GM21381 (cell line): Measurements from ENCODE around the gene TRAM2.
A peak's percentile ranks its signal among the peaks of the same experiment; 100 is the strongest.

Experiments
- ATAC-seq: cut with Tn5 transposase; IDR thresholded peaks from one replicate; pipeline ENCODE4 v1.9.1; 2021; ENCODE audit warnings: mild to moderate bottlenecking, moderate library complexity; ENCODE audit not compliant: unreplicated experiment

TRAM2 gene

DNA sequence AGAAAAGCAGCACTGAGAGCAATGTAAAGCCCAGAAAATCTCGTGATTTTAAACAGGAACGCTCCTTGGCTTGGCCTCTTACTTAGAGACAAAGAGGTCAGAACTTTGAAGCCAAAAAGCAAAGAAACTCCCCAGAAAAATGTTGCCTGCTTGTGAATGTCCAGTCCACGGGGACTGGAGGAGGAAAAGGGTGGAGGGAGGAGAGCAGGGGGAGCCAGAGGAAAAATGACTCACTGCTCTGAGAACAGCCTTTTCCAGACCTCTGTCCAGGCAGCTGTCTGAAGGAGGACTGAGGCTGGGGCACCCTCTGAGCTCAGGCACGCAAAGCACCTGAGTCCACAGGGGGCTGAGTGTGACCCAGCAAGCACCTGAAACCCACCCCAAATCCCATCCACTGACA is 64.7 kb downstream of the TRAM2 start:
- ATAC-seq, result no peak

DNA sequence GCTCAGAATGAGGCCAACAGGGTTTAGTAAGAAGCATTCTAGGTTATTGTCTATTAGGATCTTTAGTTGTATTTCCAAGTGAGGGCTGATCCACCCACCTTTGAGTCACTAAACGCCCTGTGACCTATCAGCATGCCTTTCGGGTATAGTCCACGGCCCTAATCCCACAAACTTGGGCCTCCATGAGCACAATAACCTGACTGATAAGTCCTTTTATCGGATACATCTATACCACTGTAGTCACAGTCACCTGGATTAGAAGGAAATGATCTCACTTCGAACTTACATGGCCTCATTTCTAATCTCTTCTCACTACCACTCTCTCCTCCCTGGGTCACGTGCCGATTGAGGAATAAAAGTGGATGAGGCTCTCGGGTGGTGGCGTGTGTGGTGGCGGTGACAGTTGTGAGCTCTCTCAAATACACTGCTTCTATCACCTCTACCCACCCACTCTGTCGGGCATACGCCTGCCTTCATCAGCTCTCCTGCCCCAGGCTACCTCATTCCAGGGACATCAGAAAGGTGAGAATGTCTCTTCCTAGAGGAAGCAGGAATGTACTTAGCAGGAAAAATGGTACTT is 65.2 kb downstream of the TRAM2 start:
- no peak for ATAC-seq

DNA sequence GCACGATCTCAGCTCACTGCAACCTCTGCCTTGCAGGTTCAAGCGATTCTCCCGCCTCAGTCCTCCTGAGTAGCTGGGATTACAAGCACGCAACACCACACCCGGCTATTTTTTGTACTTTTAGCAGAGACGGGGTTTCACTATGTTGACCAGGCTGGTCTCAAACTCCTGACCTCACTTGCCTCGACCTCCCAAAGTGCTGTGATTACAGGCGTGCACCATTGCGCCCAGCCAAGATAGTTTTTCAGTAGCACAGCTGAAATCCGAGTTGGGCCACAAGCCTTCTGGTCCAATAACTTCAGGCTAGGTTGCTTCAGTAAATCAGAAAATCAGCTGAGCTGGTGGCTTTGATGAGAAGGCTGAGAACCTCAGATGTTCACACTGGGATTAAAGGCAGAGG is 65.7 kb downstream of the TRAM2 start:
- no peak for ATAC-seq

DNA sequence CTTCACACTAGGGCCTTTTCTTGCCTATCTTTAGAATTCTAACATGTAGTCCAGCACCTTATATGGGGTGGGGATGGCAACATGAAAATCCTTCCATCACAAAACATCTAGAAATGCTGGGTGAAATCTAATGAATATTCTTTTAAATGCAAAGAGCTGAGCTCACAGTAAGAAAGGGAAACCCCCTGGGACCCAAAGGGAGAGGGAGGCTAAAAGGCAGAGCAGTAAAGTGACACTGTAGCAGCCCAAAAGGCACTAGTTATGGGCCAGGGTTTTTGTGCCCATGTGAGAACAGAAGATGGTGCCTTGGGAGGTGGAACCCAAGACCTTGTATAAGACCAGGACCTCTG is 66.7 kb downstream of the TRAM2 start:
- no peak for ATAC-seq

DNA sequence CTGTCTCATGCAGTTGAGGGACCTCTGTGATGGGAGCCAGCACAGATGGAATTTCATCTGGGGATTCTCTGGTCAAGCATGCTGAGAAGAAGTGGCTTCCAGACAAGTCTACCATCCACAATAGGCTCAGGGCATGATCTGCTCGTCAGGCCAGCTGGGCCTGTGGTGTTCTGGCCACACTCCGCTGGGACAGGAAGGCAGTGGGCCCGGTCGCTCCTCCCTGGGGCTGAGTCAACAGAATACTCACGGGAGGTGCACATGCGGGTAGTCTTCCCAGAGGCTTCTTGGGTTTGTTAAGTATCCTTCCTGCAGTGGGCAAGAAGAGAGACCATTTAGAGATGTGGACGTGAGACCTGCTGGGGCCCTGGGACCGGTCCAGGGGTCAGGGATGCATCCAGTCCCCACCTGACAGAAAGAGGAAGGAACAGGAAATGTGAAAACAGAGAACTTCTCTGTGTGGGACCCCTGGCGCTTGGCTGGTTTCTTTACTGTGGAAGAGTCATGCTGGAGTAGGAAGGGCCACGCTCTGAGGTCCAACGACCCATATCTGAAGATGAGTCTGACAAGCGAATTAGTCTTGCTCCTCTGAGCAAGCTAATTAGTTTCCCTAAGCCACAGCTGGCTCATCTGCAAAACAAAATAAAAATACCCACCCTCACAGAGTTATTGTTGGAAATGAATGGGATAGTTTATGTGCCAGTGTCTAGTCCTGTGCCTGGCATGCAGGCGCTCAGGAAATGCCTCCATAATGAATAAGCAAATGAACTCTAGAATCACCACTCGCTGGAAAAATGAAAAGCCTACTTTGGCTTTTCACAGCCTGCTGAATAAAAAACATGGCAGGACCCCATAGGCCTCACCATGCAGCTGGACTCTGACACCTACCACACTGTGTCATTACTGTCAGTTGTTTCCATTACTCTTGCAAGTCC is 67.3 kb downstream of the TRAM2 start:
- no peak for ATAC-seq

DNA sequence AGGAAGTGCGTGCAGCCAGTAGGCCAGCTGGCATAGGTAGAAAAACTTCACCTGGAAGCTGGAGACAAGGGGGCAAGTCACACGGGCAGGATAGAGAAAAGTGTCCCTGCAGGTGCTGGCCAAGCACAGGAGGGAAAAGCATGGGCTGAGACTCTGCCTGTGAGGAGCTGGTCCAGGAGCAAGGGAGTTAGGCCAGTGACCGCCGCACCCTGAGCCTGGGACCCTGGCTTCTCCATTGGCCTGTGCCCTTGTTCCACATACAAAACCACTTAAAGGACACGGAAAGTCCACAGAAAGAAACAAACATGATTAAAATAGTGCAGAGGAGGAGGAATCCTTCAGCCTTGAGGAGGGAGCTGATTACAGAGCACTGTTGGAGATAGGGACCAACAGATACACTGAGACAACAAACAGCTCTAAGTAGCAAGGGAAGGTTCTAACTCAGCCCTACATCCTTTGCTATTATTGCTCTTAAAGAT is 68.6 kb downstream of the TRAM2 start:
- no peak for ATAC-seq

DNA sequence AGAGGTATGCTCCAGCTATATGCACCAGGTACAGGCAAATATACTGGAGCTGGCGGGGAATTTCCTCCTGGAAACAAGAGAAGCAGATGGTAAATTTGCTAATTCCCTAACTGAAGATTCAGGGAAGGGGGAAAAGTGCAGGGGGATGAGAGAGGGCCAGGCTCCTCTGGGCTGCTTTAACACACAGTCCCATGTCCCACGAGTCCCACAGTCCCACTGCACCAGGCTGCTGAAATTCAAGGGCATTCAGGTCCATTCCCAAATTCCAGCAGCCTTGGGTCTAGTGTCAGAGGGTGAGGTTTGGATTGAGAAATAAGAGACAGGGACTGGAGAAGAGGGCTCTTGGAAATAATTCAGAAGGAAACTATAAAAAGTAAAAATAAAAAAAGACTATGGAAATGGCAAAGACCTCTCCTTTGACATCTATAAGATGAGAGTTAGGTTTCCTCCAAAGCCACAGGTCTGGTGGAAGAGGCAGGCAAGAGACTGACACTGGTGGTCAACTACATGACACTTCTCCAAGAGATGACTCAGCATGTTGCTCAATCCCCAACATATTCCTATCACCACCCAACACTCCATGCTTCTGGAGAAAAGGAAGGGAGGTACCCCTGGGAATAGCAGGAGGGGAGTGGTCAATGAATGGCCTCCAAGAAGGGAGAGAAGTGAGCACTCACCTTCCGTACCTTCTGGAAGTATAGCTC is 69.2 kb downstream of the TRAM2 start:
- no peak for ATAC-seq

DNA sequence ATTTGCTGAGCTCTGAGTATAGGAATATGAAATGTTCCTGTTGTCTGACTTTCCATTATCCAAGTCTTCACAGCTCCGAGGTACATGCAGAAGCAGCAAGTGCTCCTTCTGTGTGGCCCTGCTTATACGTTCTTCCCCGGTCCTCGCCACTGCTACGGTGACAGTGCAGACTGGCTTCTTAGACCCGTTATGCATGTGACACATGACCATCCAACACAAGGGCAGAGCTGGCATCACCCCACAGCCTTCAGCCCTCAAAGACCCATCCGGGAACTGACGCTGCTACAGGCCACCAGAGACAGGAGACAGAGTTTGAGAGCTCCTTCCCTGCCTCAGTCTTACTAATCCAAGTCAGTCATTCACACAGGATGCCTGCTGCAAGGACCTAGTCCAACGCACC is 70.4 kb downstream of the TRAM2 start:
- ATAC-seq, result no peak

DNA sequence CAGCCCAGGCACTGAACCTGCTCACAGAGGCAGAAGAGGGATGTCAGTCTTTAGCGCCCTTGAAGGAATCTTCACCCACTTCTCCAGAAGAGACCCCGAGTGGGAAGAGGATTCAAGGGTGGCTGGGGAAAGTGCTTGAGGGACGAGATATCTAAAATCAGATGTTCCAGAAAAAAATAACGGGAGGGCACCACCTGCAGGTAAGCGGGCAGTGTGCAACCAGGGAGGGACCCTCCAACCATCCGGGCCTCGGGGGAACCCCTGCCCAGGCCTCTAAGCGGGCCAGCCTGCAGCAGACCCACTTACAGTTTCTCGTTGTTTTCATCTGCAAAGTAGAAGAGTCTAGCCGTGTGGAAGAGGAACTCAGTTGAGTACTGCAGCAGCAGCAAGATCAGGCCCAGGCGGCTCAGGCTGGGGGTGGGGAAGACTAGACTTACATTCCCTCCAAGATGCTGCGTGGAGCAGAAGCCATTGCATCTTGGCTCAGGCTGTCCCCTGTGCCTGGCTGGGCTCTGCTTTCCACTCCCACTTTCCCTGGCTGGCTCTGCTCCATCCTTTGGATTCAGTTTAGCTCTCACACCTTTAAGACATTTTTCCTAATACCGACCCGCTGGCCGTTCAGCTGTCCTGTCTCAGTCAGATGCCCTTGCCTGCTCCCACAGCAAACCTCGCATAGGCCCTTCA is 71.0 kb downstream of the TRAM2 start:
- ATAC-seq, result no peak

DNA sequence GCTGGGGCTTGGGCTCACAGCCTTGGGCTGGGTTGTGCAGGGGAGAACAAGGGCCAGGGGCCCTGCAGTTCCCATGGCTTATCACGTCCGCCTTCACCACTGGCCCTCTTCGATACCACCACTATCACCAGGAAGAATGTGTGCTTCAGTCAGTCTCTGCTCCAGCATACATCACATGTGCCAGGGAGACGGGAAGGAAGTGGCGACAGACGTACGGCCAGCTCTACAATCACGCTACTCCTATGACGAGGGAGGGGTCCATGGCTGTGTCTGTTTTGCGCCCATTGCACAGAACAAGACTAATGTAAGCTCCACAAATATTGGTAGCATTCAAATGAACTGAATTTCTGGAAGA is 72.1 kb downstream of the TRAM2 start:
- no peak for ATAC-seq

DNA sequence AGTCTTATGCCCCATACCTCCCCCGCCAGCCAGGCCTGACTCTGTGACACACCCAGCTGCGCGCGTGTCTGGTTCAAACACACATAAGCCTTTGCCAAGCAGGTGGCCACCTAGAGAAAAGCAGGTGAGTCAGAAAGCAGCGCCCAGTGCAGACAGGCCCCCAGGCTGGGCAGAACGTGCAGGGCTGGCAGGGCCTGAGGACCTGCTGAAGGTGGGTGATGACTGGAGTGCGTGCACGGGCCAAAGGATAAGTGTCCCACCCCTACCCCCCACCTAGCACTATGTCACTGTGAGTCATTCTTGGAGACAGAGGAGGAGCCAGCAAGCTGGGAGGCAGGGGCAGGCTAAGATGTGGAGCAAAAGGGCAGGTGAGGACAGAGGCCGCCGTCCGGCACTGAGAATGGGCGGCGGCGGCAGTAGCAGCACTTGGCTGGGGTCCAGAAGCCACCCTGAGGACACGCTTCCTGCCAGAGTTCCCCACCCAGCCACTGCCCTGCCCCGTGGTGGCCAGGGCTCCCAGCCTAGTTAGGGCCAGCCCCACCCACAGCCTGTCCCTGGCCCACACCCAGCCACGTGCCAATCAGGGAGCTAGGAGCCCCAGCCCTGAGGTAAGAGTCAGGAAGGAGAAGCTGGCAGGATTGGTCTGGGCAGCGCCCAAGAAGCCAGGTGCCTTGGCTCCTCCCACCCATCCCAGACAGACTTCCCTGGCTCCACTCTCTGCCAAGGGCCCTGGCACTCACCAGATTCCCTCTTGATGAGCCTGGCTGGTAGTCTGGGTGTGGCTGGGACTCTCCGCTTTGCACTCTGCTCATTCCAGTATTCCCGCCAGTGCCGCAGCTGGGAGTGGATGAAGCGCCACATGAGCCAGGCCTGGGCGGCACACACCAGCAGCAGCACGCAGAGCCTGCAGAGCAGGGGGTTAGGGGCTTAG is 72.7 kb downstream of the TRAM2 start:
- no peak for ATAC-seq

DNA sequence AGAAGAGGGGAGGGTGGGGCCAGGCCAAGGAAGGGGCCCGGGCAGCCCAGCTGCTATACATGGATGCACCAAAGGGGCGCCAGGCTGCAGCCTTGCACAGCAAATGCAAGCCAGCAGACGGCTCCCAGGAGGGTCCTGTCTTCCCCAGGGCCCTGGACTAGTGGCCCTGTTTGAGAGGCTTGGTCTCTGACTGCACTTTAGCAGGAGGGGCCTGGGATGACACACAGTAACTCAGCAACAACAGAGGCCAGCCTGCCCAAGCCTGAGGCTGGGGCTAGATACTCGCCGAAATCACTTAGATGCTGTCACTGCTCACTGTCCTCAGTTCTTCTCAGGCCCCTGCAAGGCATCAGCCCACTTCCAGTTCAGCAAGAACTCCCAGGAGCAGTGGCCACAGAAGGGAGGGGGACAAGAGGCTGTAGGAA is 73.5 kb downstream of the TRAM2 start:
- ATAC-seq, result no peak

DNA sequence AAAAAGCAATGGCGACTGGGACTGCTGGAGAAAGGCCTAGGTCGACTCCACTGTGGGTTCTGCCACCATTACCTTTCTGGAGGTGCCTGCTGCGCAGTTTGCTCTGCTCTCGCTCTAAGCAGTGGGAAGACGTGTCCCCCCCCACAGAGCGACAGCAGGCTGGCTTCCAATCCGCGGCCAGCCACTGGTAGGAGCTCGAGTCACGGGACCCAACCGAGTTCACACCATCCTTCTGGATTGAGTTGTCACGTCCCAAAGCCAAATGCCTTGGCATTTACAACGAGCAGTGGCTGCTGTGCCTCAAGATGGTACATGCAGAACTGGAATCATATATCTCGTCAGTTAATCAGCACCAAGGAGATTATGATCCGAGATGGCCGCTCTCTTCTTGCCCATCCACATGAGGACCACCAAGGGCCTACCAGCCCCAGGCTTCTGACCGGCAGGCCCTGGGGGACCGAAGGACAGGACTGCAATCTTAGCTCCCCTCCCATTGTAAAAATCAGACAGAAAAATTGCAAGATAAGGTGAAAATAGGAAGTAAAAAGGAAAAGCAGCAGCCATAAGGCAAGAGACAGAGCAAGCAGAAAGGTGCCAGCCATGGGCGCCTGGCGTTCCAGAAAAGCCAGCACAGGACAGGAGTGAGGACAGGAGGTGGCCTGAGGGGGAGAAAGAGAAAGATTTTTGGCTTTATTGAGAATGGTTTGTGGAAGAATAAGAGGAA is 74.4 kb downstream of the TRAM2 start:
- ATAC-seq, result no peak

DNA sequence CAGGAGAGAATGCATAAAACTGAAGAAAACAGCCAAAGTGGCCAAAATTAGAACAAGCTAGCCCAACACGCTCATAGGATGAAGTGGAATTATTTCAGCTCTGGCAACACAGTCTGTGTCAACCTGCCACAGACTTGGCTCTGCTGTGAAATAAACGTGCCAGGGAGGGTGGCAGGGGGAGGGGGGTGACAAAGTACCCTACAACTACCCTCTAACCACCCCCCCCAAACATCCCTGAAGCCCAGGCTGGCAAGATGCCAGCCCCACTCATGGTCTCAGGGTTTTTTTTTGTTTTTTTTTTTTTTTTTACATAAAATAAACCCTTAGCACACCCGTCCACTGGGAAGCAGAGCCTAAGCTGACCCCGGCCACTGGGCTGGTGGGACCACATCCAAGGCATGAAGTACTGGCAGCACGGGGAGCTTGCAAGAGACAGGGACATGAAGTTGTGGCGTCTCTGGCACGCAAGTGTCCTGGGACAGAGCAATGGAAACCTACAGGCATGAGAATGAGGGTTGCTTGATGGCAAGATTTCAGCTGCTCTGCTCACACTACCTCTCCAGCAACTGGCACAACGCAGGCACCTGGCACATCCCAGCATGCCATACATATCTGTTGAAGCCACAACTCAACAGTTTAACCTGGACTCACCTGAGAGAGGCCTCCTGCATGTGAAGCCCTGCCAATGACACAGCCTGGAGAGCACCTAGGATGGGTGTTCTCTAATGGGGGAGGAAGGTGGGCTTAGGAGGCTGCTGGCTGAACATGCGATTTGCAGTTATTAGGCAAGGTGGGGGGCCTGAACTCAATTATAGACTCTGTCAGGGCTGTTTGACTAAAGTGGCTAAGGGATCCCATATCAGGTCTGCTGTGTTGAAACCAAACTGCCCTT is 76.4 kb downstream of the TRAM2 start:
- ATAC-seq, result no peak

DNA sequence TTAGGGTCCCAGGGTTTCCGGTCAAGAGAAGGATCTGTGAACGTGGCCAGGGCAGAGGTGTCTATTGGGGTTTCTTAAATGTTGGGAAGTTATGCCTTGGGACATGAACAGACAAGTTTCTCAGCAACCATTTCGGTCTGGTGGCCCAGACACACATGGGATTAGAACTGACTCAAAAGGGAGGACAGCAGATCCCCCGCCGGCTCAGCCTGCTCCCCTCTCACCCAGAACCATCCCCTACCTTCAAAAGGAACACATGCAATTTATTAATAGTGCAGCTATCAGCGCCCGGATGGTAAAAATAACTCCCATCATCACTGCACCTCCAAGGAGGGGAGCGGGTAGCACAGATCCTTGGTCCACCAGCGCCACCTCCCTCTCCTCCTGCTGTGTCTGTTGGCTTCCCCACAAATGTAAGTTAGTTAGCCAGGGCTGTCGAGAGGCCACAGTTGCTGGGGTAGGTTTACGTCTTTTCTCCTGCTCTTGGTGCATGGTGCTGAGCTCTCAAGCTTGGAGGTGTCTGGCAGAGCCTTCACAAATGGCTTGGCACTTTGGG is 77.1 kb downstream of the TRAM2 start:
- no peak for ATAC-seq

DNA sequence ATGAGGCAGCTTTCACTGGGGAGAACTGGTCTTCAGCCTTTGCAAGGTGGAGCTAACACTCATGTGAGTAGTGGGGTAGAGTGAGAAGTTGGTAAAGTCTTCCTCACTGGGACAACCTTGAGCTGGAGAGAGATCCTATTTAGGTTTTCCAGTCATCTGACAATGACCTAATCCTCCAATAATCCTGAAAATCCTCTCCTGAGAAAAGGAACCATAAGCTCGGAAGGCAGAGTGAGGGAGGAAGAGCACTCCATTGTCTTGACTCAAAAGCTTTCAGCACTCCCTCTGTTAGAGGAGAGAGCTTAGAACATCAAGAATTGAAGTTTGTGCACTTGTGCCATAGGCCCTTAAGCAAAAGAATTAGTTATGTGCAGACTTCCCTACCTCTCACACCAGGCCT is 77.8 kb downstream of the TRAM2 start:
- ATAC-seq, result no peak

DNA sequence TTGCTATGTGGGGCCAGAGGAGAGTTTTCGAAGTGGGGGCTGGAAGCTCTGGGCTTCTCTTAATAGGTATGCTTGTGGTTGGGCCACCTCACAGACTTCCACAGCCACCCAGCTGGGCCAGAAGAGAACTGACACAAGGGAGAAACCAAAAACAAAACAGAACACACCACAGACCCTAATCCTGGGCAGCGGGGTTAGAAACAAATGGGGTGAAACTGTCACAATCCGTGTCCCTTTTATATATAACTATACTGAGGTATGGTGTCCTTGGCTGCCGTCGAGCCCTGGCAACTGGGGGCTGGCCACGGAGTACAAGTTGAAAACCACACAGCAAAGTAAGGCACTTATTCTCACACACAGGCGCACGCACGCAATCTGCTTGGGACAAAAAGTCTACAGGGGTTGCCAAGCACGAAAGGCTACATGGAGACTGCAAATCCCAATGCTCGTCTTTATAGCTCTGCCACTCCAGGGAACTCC is 78.3 kb downstream of the TRAM2 start:
- peak; percentile 49 for ATAC-seq
